Spleen (tissue), 7 donors: ENCODE data around the gene SOX11.

ENCODE experiments used
- CTCF ChIP-seq, 11 experiments: fragments of 200-600 bp in 7 of 11; fragments of 450-650 bp in 4 of 11; sonication (generic) in 4 of 11; IDR thresholded peaks in 8 of 11; conservative IDR thresholded peaks in 3 of 11; 1 replicate in 7 of 11; 2 replicates in 4 of 11; pipeline versions ENCODE4 v1.4.0 to v1.8.0; 2016 to 2021; ENCODE audit warnings: antibody characterized with exemption in 11 of 11, inconsistent platforms in 4 of 11, mild to moderate bottlenecking in 1 of 11
- POLR2AphosphoS5 ChIP-seq, 3 donors: sonication (generic); formaldehyde crosslinking; IDR thresholded peaks; one replicate each; pipeline ENCODE4 v1.5.1; 2017; ENCODE audit warnings: antibody characterized with exemption in 3 of 3
- donor health status: DM: no; HTN: no; CAD: no; lungs with moderate emphysema.
- donor health status: DM: no; HTN: no; CAD: no.
- donor health status: DM: no; HTN: no; CAD: no.

- TF ChIP-seq CTCF (IDR thresholded peaks at IDR 0.05 in 8 of 11, conservative IDR thresholded peaks at IDR 0.05 in 3 of 11) (no peak), POLR2AphosphoS5 (IDR thresholded peaks at IDR 0.05) (no peak)
Measured at GRCh38 chr2:5660591-5660990, 31.6 kb upstream of the SOX11 start.
